Measurements from ENCODE around the gene NIPAL1. TPM values are rescaled to one million over a fixed set of nuclear protein-coding genes. Genes with fewer than 3 reads are reported as not detected.

The NIPAL1 gene
- total RNA-seq, 4 donors from 2014 or later: 0.22 to 2.0 (median 0.33) TPM; not detected in 1

DNA sequence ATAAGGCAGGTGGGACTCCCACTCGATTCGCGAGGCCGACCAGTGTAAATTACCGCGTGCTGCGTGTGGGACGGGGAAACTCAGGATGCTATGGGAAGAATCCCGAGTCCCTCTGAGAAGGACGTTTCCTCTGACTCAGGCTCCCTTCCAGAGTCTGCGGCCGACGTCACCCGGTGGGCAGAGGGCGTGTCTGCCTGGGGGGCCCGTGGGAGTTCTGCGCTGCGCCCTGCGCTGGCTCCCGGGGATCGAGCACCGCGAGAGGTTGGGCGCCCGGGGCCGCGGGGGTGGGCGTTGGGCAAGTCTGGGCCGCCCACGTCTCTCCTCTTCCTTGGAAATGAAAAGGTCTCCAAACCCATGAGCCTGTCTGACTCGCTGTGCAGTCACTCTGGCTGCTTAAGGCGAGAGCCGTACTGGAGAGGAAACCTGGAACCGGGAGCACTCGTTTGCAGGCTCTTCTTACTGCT, 568 bp downstream of the NIPAL1 start:
- TF ChIP-seq, protein P1, sequence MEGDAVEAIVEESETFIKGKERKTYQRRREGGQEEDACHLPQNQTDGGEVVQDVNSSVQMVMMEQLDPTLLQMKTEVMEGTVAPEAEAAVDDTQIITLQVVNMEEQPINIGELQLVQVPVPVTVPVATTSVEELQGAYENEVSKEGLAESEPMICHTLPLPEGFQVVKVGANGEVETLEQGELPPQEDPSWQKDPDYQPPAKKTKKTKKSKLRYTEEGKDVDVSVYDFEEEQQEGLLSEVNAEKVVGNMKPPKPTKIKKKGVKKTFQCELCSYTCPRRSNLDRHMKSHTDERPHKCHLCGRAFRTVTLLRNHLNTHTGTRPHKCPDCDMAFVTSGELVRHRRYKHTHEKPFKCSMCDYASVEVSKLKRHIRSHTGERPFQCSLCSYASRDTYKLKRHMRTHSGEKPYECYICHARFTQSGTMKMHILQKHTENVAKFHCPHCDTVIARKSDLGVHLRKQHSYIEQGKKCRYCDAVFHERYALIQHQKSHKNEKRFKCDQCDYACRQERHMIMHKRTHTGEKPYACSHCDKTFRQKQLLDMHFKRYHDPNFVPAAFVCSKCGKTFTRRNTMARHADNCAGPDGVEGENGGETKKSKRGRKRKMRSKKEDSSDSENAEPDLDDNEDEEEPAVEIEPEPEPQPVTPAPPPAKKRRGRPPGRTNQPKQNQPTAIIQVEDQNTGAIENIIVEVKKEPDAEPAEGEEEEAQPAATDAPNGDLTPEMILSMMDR (IDR thresholded peaks at IDR 0.05; ENCODE audit: low read depth): no peak

DNA sequence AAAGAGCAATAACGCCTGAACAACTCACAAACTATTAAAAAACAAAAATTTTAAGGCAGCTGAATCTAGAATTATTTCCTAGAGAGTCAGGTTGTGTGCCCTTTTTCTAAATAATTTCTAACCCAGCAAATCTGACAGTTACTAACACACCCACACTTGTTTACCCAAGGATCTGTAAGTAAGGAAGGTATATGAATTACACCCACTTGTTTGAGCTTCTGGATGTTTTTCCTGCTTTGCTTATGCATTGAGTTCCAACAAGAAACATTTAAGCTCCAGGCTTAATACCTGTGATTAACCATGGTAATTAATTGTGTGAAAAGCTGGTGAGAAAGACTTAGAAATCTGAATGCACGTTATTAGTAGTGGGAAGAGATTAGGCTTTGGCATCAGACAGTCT, 1.5 kb downstream of the NIPAL1 start:
- TF ChIP-seq, protein P1 (IDR thresholded peaks at IDR 0.05; ENCODE audit: low read depth): no peak

DNA sequence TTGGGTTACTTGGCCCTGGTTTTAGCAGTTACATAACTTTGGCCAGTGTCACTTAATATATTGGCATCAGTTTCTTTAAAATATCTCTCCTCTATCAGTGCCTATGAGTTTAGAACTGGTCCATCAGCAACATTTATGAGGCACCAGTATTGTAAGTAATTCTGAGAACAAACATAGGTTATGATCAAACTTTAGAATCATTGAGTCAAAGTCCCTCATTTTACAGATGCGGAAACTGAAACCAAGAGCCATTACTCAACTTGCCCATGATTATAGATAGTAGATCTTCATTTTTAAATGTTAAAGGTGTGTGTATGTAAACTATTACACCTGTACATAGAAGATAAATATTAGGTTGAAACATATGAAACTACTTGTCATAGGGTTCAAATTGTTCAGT, 4.5 kb downstream of the NIPAL1 start:
- TF ChIP-seq, protein P1 (IDR thresholded peaks at IDR 0.05; ENCODE audit: low read depth): no peak

DNA sequence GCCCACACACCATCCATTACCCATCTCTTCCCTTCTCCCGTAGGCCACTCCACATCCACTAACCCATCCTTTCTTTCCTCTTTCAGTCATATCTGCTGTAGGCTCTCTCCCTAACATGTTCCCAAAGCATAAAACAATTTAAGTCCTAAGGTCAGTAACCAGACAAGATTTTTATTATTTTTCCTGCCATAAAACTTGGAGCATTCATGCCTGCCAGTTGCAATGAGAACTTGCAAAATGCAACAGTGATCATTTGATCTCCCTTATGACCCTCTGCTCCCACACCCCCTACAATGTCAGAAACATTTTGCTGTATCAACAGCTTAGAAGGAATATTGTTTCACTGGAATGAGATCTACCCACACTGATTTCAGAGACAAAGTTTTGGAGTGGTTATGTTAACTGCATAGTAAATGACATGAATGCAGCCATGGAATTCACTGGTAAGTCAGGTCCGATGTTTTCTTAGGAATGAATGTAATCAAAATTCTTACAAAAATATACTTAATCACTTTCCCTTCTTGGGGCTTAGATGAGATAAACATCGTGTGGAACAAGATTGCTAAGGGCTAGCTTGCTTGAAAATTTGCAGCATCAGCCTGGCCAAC, 5.7 kb downstream of the NIPAL1 start:
- TF ChIP-seq, protein P1 (IDR thresholded peaks at IDR 0.05; ENCODE audit: low read depth): no peak

DNA sequence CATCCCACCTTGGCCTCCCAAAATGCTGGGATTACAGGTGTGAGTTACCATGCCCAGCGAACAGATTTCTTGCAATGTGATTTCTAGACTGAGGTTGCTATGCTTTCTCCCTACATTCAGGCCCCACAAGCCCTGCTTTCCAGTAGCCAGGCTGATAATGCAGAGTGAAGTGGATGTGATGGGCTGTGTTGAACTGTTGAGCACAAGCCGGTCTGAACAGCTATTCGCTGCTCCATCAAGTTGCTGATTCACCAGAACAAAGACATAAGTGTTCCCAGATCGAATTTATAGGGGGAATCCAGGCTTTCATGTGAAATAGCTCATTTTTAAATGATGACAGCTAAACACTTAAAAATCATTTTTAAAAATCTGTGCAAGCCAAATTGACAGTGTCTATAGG, 8.0 kb downstream of the NIPAL1 start:
- TF ChIP-seq, protein P1 (IDR thresholded peaks at IDR 0.05; ENCODE audit: low read depth): no peak

DNA sequence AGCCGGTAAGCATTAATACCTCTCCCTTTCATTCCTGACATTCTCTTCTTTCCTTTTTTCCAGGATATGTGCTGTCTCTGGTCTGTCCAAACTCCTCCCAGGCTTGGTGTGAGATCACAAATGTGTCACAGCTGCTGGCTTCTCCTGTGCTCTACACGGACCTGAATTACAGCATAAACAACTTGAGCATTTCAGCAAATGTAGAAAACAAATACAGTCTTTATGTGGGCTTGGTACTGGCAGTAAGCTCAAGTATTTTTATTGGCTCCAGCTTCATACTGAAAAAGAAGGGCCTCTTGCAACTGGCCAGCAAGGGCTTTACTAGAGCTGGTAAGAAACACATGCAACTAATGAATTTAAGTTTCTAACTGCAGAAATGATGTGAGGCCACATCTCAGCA, 8.4 kb downstream of the NIPAL1 start:
- TF ChIP-seq, protein P1 (IDR thresholded peaks at IDR 0.05; ENCODE audit: low read depth): no peak

DNA sequence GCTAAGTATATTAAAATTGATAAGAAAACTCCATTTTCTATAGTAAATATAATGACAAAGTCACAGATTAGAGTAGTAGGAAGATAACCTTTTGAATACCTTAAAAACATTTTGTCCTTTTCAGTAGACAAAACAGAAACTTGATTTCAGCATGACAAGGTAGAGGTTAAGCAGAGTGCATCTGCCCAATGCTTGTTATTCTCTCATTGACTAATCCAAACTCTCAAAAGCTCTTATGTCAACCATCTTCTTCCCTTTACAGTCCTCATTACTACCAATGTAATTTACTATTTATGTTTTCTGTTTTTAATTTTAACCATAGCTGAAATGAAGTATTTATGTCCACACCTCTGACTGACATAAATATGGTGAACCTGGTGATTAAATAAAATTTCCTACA, 11.1 kb downstream of the NIPAL1 start:
- TF ChIP-seq, protein P1 (IDR thresholded peaks at IDR 0.05; ENCODE audit: low read depth): no peak

Data from subcutaneous adipose tissue (tissue), 4 donors.